ENCODE data around the gene CHD2. TPM values are rescaled to one million over a fixed set of nuclear protein-coding genes. Genes with fewer than 3 reads are reported as not detected.

CHD2 gene
- total RNA-seq, 2 experiments from 2014 or later, result 164 to 185 TPM

GRCh38 chr15:92954578-92954977 is 54.5 kb downstream of the CHD2 start:
- H3K27me3 Mint-ChIP-seq (ENCODE audit: low read depth), result no peaks in the 10 kb centered on the region
- H3K4me3 Mint-ChIP-seq, result no peak overlapping the region
- H3K4me1 Mint-ChIP-seq (ENCODE audit: low read depth), result peaks cover 40% of the 10 kb centered on the region
- H3K36me3 Mint-ChIP-seq (ENCODE audit: low read depth), result peaks cover 73% of the 10 kb centered on the region
- intact Hi-C loops (cut with micrococcal nuclease), result no loop called here
- no peak for DNase-seq
- CTCF ChIA-PET, result interaction anchor here (0.8 to 1.8 kb wide), 5 partner anchors 15 to 159 kb away, joined by 3 to 7 read pairs (median 3); no protein-coding TSS in a partner anchor
- H3K9me3 Mint-ChIP-seq, result peaks cover 5% of the 10 kb centered on the region
- no peak overlapping the region for H3K27ac Mint-ChIP-seq

DNA sequence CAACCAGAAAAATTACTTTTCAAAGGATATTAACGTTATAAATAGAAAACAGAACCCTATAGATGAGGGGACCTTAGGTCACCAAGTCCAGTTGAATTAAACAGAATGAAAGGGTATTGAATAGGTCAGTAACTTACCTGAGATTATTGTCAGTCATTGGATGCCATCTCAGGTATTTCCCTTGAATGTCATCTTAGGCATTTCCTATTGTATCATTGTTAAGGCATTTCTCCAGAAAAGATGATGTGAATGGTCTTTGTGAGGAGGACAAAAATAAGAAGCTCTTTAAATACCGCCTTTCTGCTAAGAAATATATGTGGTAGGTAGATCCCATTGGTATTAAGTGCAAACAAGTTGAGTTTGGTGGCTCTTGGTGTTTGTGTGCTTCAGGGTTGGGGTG is 55.6 kb downstream of the CHD2 start:
- Mint-ChIP-seq H3K9me3 (no peaks in the 10 kb centered on the region), H3K4me3 (no peak overlapping the region), H3K27ac (peak overlapping the region; percentile 1), H3K4me1 (ENCODE audit: low read depth) (peaks cover 42% of the 10 kb centered on the region), H3K36me3 (ENCODE audit: low read depth) (peaks cover 67% of the 10 kb centered on the region), H3K27me3 (ENCODE audit: low read depth) (no peaks in the 10 kb centered on the region)
- DNase-seq, result no peak
- intact Hi-C loops (cut with micrococcal nuclease), result no loop called here
- CTCF ChIA-PET, result interaction anchor here (1.3 kb wide), 2 partner anchors 32 to 38 kb away, joined by 4 read pairs; no protein-coding TSS in a partner anchor

DNA sequence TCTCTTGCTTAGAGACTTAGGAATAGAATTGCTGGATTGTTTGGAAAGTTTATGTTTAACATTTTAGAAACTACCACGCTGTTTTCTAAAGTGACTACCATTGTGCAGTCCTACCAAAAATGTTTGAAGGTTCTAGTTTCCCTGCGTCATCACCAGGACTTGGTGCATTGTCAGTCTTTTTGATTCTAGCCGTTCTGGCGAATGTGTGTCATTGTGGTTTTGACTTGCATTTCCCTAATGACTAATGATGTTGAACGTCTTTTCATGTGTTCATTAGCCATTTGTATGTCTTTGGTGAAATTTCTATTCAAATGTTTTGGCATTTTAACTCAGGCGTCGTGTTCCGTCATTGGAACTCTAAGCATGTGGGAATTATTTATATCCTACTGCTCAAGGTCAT is 58.0 kb downstream of the CHD2 start:
- Mint-ChIP-seq H3K4me3 (peak overlapping the region; percentile 20), H3K27me3 (ENCODE audit: low read depth) (no peaks in the 10 kb centered on the region), H3K4me1 (ENCODE audit: low read depth) (peaks cover 56% of the 10 kb centered on the region), H3K9me3 (no peaks in the 10 kb centered on the region), H3K36me3 (ENCODE audit: low read depth) (peaks cover 67% of the 10 kb centered on the region), H3K27ac (peak overlapping the region; percentile 85)
- intact Hi-C loops (cut with micrococcal nuclease), result loop anchor here (1.0 to 2.0 kb wide), 3 partner anchors 23 to 63 kb away; no protein-coding TSS in a partner anchor
- peak; percentile 80 for DNase-seq
- CTCF ChIA-PET, result no interaction called here

GRCh38 chr15:92959219-92959618 is 59.1 kb downstream of the CHD2 start:
- CTCF ChIA-PET, result no interaction called here
- Mint-ChIP-seq H3K36me3 (ENCODE audit: low read depth) (peaks cover 68% of the 10 kb centered on the region), H3K4me1 (ENCODE audit: low read depth) (peaks cover 66% of the 10 kb centered on the region), H3K27me3 (ENCODE audit: low read depth) (no peaks in the 10 kb centered on the region), H3K4me3 (no peak overlapping the region), H3K27ac (peak overlapping the region; percentile 31), H3K9me3 (no peaks in the 10 kb centered on the region)
- intact Hi-C loops (cut with micrococcal nuclease), result loop anchor here (2.0 kb wide), 1 partner anchor 38 kb away; no protein-coding TSS in a partner anchor
- no peak for DNase-seq

- no peak for DNase-seq
- intact Hi-C loops (cut with micrococcal nuclease), result no loop called here
- H3K27ac Mint-ChIP-seq, result peak overlapping the region; percentile 56
- H3K36me3 Mint-ChIP-seq (ENCODE audit: low read depth), result peaks cover 63% of the 10 kb centered on the region
- CTCF ChIA-PET, result no interaction called here
- H3K27me3 Mint-ChIP-seq (ENCODE audit: low read depth), result no peaks in the 10 kb centered on the region
- no peaks in the 10 kb centered on the region for H3K9me3 Mint-ChIP-seq
- peaks cover 66% of the 10 kb centered on the region for H3K4me1 Mint-ChIP-seq (ENCODE audit: low read depth)
- H3K4me3 Mint-ChIP-seq, result no peak overlapping the region
These were observed 61.0 kb downstream of the CHD2 start for GRCh38 chr15:92960996-92961681.

DNA sequence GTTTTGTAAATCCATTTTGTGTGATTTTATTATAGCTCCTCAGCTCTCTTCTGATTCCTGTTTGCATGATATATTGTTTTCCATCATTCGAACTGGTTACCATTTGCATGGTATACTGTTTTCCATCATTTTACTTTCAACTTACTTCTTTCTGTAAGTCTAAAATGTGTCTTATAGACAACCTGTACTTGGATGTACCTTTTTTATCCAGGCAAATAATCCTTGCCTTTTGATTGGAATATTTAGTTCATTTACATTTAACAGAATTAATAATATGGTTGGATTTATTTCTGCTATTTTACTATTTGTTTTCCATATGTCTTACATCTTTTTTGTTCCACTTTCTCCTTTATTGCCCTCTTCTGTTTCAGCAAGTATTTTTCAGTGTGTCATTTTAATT is 62.8 kb downstream of the CHD2 start:
- no peak overlapping the region for H3K27ac Mint-ChIP-seq
- no peaks in the 10 kb centered on the region for H3K27me3 Mint-ChIP-seq (ENCODE audit: low read depth)
- DNase-seq, result no peak
- H3K36me3 Mint-ChIP-seq (ENCODE audit: low read depth), result peaks cover 60% of the 10 kb centered on the region
- CTCF ChIA-PET, result no interaction called here
- no peaks in the 10 kb centered on the region for H3K9me3 Mint-ChIP-seq
- peaks cover 60% of the 10 kb centered on the region for H3K4me1 Mint-ChIP-seq (ENCODE audit: low read depth)
- no peak overlapping the region for H3K4me3 Mint-ChIP-seq
- intact Hi-C loops (cut with micrococcal nuclease), result no loop called here

- H3K36me3 Mint-ChIP-seq (ENCODE audit: low read depth), result peaks cover 57% of the 10 kb centered on the region
- peak overlapping the region; percentile 12 for H3K27ac Mint-ChIP-seq
- no peak for DNase-seq
- no peak overlapping the region for H3K4me3 Mint-ChIP-seq
- intact Hi-C loops (cut with micrococcal nuclease), result no loop called here
- no peaks in the 10 kb centered on the region for H3K27me3 Mint-ChIP-seq (ENCODE audit: low read depth)
- CTCF ChIA-PET, result no interaction called here
- peaks cover 54% of the 10 kb centered on the region for H3K4me1 Mint-ChIP-seq (ENCODE audit: low read depth)
- H3K9me3 Mint-ChIP-seq, result no peaks in the 10 kb centered on the region
These were observed 63.7 kb downstream of the CHD2 start for GRCh38 chr15:92963794-92964193.

GRCh38 chr15:92968926-92969651 is 69.0 kb downstream of the CHD2 start:
- no peak overlapping the region for H3K27ac Mint-ChIP-seq
- peaks cover 32% of the 10 kb centered on the region for H3K4me1 Mint-ChIP-seq (ENCODE audit: low read depth)
- H3K9me3 Mint-ChIP-seq, result no peaks in the 10 kb centered on the region
- H3K4me3 Mint-ChIP-seq, result no peak overlapping the region
- DNase-seq, result no peak
- intact Hi-C loops (cut with micrococcal nuclease), result no loop called here
- H3K27me3 Mint-ChIP-seq (ENCODE audit: low read depth), result no peaks in the 10 kb centered on the region
- H3K36me3 Mint-ChIP-seq (ENCODE audit: low read depth), result peaks cover 55% of the 10 kb centered on the region
- CTCF ChIA-PET, result interaction anchor here (0.8 kb wide), 1 partner anchor 36 kb away, joined by 3 read pairs; no protein-coding TSS in a partner anchor

DNA sequence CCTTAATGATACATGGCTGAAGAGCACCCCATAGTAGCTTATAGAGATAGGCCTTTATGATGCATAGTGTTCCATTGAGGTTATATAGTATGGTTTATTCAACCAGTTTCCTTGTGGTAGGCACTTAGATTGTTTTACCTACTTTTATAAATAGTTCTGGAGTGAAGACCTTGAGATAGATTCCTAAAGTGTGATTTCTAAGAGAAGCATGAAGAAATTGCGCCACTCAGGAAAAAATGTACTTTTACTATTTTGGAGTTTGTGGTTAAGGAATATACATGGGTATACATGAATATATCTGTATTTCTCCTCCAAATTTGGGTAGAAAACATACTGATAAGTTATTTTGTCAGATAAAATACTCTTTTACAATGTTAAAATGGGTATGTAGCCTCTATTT is 70.5 kb downstream of the CHD2 start:
- H3K36me3 Mint-ChIP-seq (ENCODE audit: low read depth), result peaks cover 49% of the 10 kb centered on the region
- peaks cover 34% of the 10 kb centered on the region for H3K4me1 Mint-ChIP-seq (ENCODE audit: low read depth)
- no peak overlapping the region for H3K4me3 Mint-ChIP-seq
- intact Hi-C loops (cut with micrococcal nuclease), result no loop called here
- DNase-seq, result no peak
- no peak overlapping the region for H3K27ac Mint-ChIP-seq
- H3K9me3 Mint-ChIP-seq, result no peaks in the 10 kb centered on the region
- no peaks in the 10 kb centered on the region for H3K27me3 Mint-ChIP-seq (ENCODE audit: low read depth)
- CTCF ChIA-PET, result interaction anchor here (0.9 kb wide), 1 partner anchor 49 kb away, joined by 3 read pairs; no protein-coding TSS in a partner anchor

DNA sequence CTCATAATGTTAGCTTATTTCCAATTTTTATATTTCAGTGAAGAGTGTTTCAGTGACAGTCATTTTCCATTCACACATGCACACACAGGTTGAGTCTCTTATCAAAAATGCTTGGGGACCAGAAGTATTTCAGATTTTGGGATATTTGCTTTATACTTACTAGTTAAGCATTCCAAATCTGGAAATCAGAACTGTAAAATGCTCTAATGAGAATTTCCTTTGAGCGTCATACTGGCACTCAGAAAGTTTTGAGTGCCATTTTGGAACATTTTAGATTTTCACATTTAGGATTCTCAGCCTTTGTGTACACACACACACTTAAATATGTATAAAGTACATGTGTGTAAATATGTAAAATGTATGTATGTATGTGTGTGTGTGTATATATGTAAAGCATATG is 71.0 kb downstream of the CHD2 start:
- Mint-ChIP-seq H3K27ac (no peak overlapping the region), H3K9me3 (no peaks in the 10 kb centered on the region), H3K4me1 (ENCODE audit: low read depth) (peaks cover 37% of the 10 kb centered on the region), H3K27me3 (ENCODE audit: low read depth) (no peaks in the 10 kb centered on the region), H3K36me3 (ENCODE audit: low read depth) (peaks cover 51% of the 10 kb centered on the region), H3K4me3 (no peak overlapping the region)
- intact Hi-C loops (cut with micrococcal nuclease), result no loop called here
- CTCF ChIA-PET, result no interaction called here
- DNase-seq, result no peak

GRCh38 chr15:92971713-92972112 is 71.6 kb downstream of the CHD2 start:
- CTCF ChIA-PET, result no interaction called here
- Mint-ChIP-seq H3K27ac (peak overlapping the region; percentile 48), H3K27me3 (ENCODE audit: low read depth) (no peaks in the 10 kb centered on the region), H3K9me3 (no peaks in the 10 kb centered on the region), H3K36me3 (ENCODE audit: low read depth) (peaks cover 51% of the 10 kb centered on the region), H3K4me3 (no peak overlapping the region), H3K4me1 (ENCODE audit: low read depth) (peaks cover 37% of the 10 kb centered on the region)
- intact Hi-C loops (cut with micrococcal nuclease), result no loop called here
- DNase-seq, result no peak

GRCh38 chr15:92974183-92974915 is 74.2 kb downstream of the CHD2 start:
- Mint-ChIP-seq H3K27me3 (ENCODE audit: low read depth) (no peaks in the 10 kb centered on the region), H3K4me1 (ENCODE audit: low read depth) (peaks cover 25% of the 10 kb centered on the region), H3K4me3 (no peak overlapping the region), H3K27ac (no peak overlapping the region), H3K9me3 (no peaks in the 10 kb centered on the region), H3K36me3 (ENCODE audit: low read depth) (peaks cover 52% of the 10 kb centered on the region)
- no peak for DNase-seq
- CTCF ChIA-PET, result interaction anchor here (1.1 to 1.3 kb wide), 2 partner anchors 177 to 178 kb away, joined by 4 to 5 read pairs; no protein-coding TSS in a partner anchor
- intact Hi-C loops (cut with micrococcal nuclease), result no loop called here

Data from activated naive CD4-positive, alpha-beta T cell treated with anti-CD3 and anti-CD28 coated beads for 36 hours (primary cell).